ENCODE results near the gene TSGA10IP. TPM values are rescaled to one million over a fixed set of nuclear protein-coding genes. Genes with fewer than 3 reads are reported as not detected.

TSGA10IP gene
- total RNA-seq, 2 experiments from 2014 or later, result not detected

DNA sequence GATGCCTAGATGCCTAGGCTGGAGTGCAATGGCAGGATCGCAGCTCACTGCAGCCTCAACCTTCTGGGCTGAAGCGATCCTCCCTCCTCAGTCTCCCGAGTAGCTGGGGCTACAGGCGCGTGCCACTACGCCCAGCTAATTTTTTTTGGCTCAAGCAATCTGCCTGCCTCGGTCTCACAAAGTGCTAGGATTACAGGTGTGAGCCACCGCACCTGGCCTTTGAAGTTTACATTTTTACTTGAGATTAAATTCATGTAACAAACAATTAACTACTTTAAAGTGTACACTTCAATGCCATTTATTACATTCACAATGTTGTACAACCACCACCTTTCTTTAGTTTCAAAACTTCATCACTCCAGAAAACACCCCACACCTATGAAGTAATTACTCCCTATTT, 41.6 kb upstream of the TSGA10IP start:
- peaks cover 16% of the 10 kb centered on the region for H3K4me1 Mint-ChIP-seq (ENCODE audit: low read depth)
- no peak for DNase-seq
- H3K9me3 Mint-ChIP-seq, result no peaks in the 10 kb centered on the region
- POLR2A ChIA-PET, result interaction anchor here (1.2 kb wide), 1 partner anchor 10 kb away, joined by 4 read pairs; no protein-coding TSS in a partner anchor
- H3K36me3 Mint-ChIP-seq, result peaks cover 4% of the 10 kb centered on the region
- intact Hi-C loops (cut with micrococcal nuclease), result no loop called here
- CTCF ChIA-PET, result interaction anchor here (10.6 kb wide), 1 partner anchor 15 kb away, joined by 192 read pairs; the partner anchor contains the start of genes CCDC85B and FIBP
- no peak overlapping the region for H3K4me3 Mint-ChIP-seq
- H3K27ac Mint-ChIP-seq, result no peak overlapping the region
- H3K27me3 Mint-ChIP-seq, result peaks cover 5% of the 10 kb centered on the region

DNA sequence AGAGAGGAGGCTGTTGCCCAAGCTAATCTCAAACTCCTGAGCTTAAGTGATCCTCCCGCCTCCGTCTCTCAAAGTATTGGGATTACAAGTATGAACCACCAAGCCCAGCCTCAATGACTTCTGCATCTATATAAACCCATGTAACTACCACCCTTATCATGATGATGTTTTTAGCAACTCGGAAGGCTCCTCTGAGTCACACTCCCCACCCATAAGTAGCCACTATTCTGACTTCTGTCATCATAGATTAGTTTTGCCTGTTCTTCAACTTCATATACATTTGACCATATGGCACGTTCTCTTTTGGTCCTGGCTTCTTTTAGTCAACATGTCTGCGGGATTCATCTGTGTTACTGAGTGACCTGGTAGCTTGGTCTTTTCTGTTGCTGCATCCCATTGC, 38.7 kb upstream of the TSGA10IP start:
- ChIA-PET POLR2A (interaction anchor here (0.9 to 1.5 kb wide), 3 partner anchors 13 to 18 kb away, joined by 3 to 5 read pairs (median 3); partner anchors contain the start of genes CCDC85B and FIBP), CTCF (interaction anchor here (1.1 to 2.4 kb wide), 3 partner anchors 18 to 22 kb away, joined by 3 to 8 read pairs (median 5); partner anchors contain the start of gene FIBP)
- H3K27ac Mint-ChIP-seq, result no peak overlapping the region

DNA sequence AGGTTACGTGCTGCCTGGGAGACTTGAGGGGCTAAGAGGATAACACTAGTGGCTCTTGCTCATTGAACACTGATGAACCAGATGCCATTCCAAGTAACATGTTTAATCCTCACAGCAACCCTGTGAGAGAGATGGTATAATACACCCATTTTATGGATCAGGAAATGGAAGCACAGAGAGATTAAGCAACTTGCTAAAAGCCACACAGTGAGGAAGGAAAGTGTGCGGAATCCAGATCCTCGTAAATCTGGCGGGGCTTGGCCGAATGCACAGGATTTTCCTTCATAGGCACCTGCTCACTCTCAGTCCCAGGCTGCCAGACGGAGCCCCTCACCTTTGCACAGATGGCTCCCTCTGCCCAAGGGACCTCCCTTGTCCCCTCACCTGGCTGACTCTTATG, 37.4 kb upstream of the TSGA10IP start:
- H3K36me3 Mint-ChIP-seq, result no peaks in the 10 kb centered on the region
- CTCF ChIA-PET, result interaction anchor here (2.9 kb wide), 1 partner anchor 23 kb away, joined by 19 read pairs; no protein-coding TSS in a partner anchor
- DNase-seq, result no peak
- intact Hi-C loops (cut with micrococcal nuclease), result no loop called here
- no peak overlapping the region for H3K27ac Mint-ChIP-seq
- peaks cover 7% of the 10 kb centered on the region for H3K4me1 Mint-ChIP-seq (ENCODE audit: low read depth)
- H3K27me3 Mint-ChIP-seq, result peaks cover 8% of the 10 kb centered on the region
- POLR2A ChIA-PET, result interaction anchor here (0.7 to 2.0 kb wide), 2 partner anchors 7 to 1959 kb away, joined by 5 read pairs; partner anchors contain the start of gene FOSL1
- no peak overlapping the region for H3K4me3 Mint-ChIP-seq
- H3K9me3 Mint-ChIP-seq, result no peaks in the 10 kb centered on the region

More for the DNA sequence above, 38.7 kb upstream of the TSGA10IP start:
- Mint-ChIP-seq H3K36me3 (no peaks in the 10 kb centered on the region), H3K27me3 (peaks cover 12% of the 10 kb centered on the region), H3K9me3 (no peaks in the 10 kb centered on the region), H3K4me3 (no peak overlapping the region), H3K4me1 (ENCODE audit: low read depth) (peaks cover 14% of the 10 kb centered on the region)
- intact Hi-C loops (cut with micrococcal nuclease), result no loop called here
- no peak for DNase-seq

DNA sequence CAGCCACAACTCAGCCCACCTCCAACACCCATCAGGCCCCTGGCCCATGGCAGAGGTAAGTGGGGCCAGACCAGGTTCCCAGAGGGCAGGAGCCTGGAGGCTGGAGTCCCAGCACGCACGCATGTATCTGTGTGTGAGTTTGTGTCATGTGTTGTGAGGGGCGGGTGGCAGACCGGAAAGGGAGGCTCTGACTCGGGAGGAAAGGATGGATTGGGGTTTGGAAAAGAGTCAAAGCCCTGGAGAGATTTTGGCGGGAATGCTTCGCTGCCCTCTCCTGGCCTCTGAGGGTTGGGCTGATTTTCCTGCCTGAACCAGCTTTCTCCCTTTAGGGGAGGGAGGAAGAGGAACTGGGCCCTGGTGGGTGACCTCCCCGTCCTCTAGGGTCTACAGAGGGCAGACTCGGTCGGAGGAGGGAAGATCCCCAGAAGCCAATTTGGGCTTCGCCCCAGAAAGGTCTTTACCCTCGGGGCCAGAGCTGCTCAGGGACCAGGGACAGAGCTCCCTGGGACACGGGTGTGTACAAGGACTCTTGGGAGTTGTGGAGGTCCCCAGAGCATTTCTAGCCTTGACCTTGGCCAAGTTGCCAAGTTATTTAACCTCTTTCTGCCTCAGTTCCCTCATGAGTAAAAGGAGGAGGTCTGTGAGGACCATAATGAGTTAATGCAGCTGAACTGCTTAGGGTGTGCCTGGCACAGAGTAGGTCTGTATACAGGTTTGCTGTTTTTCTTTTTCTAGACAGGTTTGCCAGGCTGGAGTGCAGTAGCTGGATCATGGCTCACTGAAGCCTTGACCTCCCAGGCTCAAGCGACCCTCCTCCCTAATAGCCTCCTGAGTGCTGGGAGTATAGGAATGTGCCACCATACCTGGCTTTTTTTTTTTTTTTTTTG, 33.4 kb upstream of the TSGA10IP start:
- Mint-ChIP-seq H3K4me3 (no peak overlapping the region), H3K9me3 (no peaks in the 10 kb centered on the region), H3K4me1 (ENCODE audit: low read depth) (peaks cover 19% of the 10 kb centered on the region), H3K27me3 (peaks cover 8% of the 10 kb centered on the region), H3K27ac (no peak overlapping the region), H3K36me3 (peaks cover 2% of the 10 kb centered on the region)
- peak; percentile 28 for DNase-seq
- POLR2A ChIA-PET, result interaction anchor here (0.6 kb wide), 2 partner anchors 40 to 114 kb away, joined by 3 read pairs; partner anchors contain the start of gene CATSPER1
- intact Hi-C loops (cut with micrococcal nuclease), result no loop called here
- CTCF ChIA-PET, result interaction anchor here (1.0 kb wide), 1 partner anchor 27 kb away, joined by 4 read pairs; no protein-coding TSS in a partner anchor

DNA sequence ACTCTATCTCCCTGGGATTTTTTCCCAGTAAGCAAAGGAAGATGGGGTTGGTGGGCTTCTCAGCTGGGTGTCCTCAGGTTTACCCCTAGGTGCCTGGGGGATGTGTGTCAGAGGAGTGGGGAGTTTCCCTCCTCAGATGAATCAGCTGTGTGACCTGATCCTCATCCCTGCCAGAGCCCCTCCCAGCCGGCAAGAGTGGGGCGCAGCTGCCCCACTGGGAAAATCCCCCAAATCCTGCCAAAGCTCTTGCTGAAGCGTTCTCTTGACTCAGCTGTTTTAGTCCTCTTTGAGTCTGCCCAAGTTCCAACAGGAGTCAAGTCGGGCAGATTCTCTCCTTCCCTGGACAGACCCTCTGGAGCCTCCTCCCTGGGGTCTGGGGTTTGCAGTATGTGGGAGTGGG, 32.4 kb upstream of the TSGA10IP start:
- no peak overlapping the region for H3K27ac Mint-ChIP-seq
- ChIA-PET POLR2A (interaction anchor here (0.9 kb wide), 1 partner anchor 49 kb away, joined by 3 read pairs; the partner anchor contains the start of gene SART1), CTCF (interaction anchor here (0.8 kb wide), 1 partner anchor 11 kb away, joined by 3 read pairs; no protein-coding TSS in a partner anchor)
- H3K4me3 Mint-ChIP-seq, result no peak overlapping the region
- H3K27me3 Mint-ChIP-seq, result peaks cover 7% of the 10 kb centered on the region
- DNase-seq, result peak; percentile 28
- H3K4me1 Mint-ChIP-seq (ENCODE audit: low read depth), result peaks cover 23% of the 10 kb centered on the region
- intact Hi-C loops (cut with micrococcal nuclease), result no loop called here
- no peaks in the 10 kb centered on the region for H3K9me3 Mint-ChIP-seq
- peaks cover 5% of the 10 kb centered on the region for H3K36me3 Mint-ChIP-seq

DNA sequence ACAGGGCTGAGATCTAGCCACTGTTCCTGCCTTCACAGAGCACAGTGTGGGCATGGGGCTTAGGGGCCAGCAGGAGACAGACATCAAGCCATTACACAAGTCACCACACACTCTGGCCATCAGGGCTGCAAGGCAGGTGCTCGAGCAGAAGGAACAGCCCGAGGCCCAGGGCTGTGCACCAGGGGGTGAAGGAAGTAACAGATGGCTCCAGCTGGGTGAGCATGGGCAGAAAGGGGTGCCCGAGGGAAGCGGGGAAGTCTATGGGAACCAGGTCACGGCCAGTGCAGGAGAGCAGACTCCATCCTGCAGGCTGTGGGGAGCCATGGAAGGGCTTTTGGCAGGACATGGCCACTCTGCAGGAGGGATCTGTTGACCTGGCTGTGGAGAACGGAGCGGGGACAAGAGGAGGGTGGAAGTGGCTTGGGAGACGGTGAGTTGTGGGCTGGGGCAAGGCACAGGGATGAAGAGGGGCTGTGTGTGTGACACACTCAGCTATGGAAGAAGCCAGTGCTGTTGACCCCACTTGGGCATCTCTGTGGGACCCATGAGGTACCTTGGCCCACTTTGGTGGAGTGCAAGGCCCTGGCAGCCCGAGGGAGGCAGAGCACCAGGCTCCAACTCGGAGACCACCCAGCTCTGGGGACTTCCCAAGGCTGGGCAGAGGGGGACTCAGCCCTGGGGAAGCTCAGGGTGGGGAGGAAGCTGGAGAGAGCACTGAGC, 30.0 kb upstream of the TSGA10IP start:
- Mint-ChIP-seq H3K9me3 (no peaks in the 10 kb centered on the region), H3K27ac (no peak overlapping the region), H3K4me3 (no peak overlapping the region), H3K4me1 (ENCODE audit: low read depth) (peaks cover 20% of the 10 kb centered on the region), H3K27me3 (no peaks in the 10 kb centered on the region), H3K36me3 (peaks cover 7% of the 10 kb centered on the region)
- intact Hi-C loops (cut with micrococcal nuclease), result loop anchor here (5.0 kb wide), 1 partner anchor 203 kb away; the partner anchor contains the start of gene KAT5
- ChIA-PET CTCF (interaction anchor here (1.3 to 1.5 kb wide), 2 partner anchors 30 to 31 kb away, joined by 3 read pairs; no protein-coding TSS in a partner anchor), POLR2A (interaction anchor here (0.7 kb wide), 1 partner anchor 13 kb away, joined by 3 read pairs; no protein-coding TSS in a partner anchor)
- DNase-seq, result no peak

DNA sequence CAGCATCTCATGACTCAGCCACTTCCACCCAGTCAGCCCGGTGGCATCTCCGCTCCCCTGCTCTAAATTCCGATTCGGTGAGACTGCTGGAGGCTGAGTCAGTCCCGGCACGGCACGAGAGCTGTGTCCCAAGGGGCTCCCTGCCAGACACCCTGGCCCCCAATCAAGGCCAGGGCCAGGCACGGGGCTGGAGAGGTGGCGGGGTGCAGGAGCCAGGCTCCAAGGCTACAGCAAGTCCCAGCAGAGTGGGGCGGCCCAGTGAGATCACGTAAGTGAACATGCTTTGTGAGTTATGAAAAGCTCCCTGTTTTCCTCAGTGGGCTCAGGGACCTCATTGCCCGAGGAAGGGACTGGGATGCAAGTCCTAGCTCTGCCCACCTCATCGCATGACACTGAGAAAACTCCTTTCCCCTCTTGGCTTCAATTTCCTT, 29.4 kb upstream of the TSGA10IP start:
- Mint-ChIP-seq H3K4me3 (no peak overlapping the region), H3K36me3 (peaks cover 7% of the 10 kb centered on the region), H3K4me1 (ENCODE audit: low read depth) (peaks cover 25% of the 10 kb centered on the region), H3K9me3 (no peaks in the 10 kb centered on the region), H3K27ac (no peak overlapping the region), H3K27me3 (no peaks in the 10 kb centered on the region)
- no peak for DNase-seq
- ChIA-PET CTCF (interaction anchor here (0.6 to 1.5 kb wide), 3 partner anchors 30 to 56 kb away, joined by 3 read pairs; partner anchors contain the start of gene MUS81), POLR2A (interaction anchor here (0.7 kb wide), 1 partner anchor 14 kb away, joined by 3 read pairs; no protein-coding TSS in a partner anchor)
- intact Hi-C loops (cut with micrococcal nuclease), result loop anchor here (5.0 kb wide), 1 partner anchor 204 kb away; the partner anchor contains the start of gene KAT5

DNA sequence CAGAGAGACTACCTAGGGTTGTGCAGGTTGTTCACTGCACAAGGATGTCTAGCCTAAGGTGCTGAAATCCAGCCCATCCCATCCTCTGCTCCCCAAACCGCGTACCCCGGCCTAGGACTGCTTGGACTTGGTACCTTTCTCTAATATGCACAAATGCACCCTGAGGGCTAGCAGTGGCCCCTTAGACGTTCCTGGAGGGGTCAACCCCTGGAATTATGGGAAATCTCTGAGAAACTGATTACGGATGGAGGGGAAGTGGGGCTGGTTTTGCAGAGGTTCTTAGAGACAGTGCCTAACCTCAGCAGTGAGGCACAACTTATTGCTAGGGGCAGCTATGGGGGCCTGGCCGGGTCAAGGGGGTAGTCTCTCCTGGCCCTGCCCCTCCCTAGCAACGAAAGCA, 28.9 kb upstream of the TSGA10IP start:
- POLR2A ChIA-PET, result no interaction called here

DNA sequence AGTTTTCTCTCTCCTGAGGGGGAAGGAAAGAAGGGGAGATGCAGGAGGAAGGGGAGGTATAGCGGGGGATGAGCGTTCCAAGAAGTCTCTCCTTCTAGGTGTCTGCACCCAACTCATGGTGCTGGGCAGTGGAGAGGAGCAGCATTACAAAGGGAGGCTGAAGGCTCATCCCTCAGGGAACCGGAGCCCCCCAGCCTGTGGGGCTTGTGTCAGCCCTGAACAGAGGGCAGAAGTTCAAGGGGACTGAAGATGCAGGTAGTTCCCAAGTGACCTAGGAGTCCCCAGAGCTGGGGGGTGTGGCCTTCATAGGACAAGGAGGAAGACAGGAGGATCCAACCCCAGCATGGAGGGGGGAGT, 28.2 kb upstream of the TSGA10IP start:
- Mint-ChIP-seq H3K36me3 (peaks cover 8% of the 10 kb centered on the region), H3K27me3 (no peaks in the 10 kb centered on the region), H3K9me3 (no peaks in the 10 kb centered on the region), H3K4me1 (ENCODE audit: low read depth) (peaks cover 27% of the 10 kb centered on the region), H3K27ac (peak overlapping the region; percentile 28), H3K4me3 (peak overlapping the region; percentile 55)
- ChIA-PET CTCF (no interaction called here), POLR2A (interaction anchor here (0.7 to 2.1 kb wide), 4 partner anchors 16 to 57 kb away, joined by 3 to 19 read pairs (median 10); partner anchors contain the start of genes CCDC85B, FOSL1 and MUS81)
- intact Hi-C loops (cut with micrococcal nuclease), result loop anchor here (5.0 kb wide), 1 partner anchor 205 kb away; the partner anchor contains the start of gene KAT5
- no peak for DNase-seq

More for the DNA sequence above, 28.9 kb upstream of the TSGA10IP start:
- H3K27ac Mint-ChIP-seq, result peak overlapping the region; percentile 45
- CTCF ChIA-PET, result interaction anchor here (0.6 to 1.5 kb wide), 3 partner anchors 31 to 56 kb away, joined by 3 read pairs; partner anchors contain the start of gene MUS81
- peak overlapping the region; percentile 55 for H3K4me3 Mint-ChIP-seq
- DNase-seq, result no peak
- H3K9me3 Mint-ChIP-seq, result no peaks in the 10 kb centered on the region
- H3K36me3 Mint-ChIP-seq, result peaks cover 7% of the 10 kb centered on the region
- no peaks in the 10 kb centered on the region for H3K27me3 Mint-ChIP-seq
- intact Hi-C loops (cut with micrococcal nuclease), result loop anchor here (5.0 kb wide), 1 partner anchor 204 kb away; the partner anchor contains the start of gene KAT5
- peaks cover 26% of the 10 kb centered on the region for H3K4me1 Mint-ChIP-seq (ENCODE audit: low read depth)

DNA sequence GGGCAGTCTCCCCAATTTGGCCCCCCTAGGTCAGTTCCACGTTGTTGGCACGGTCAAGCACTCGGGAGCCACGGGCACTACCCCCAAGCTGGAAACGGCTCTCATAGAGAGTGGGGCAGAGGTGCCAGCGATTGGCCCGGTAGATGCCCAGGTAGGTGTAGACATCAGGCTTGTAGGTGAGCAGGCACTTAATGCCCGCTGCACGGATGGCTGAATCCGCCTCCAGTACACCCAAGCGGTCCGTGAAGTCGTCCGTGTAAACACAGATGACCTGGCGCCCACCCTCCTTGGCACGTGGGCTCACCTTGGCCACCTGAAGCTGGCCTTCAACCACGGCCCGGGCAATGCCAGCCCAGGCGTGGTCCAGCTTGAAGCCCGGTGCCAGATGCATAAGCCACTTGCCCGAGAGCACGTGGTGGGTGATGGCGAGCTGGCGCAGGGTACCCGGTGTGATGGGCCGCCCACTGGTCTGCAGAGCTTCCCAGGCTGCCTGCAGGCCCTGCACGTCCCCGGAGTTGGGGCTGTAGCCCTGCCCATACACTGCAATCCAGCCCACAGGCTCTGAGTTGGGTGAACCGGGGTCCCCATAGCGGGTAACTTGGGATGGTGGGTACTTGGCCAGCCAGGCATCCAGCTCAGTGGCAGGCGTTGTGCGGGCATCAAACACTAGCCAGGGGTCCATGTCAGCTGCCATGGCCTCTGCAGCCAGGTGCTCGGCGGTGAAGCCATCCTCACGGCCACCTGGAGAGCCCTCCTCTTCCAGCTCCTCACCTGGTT, 27.7 kb upstream of the TSGA10IP start:
- Mint-ChIP-seq H3K9me3 (no peaks in the 10 kb centered on the region), H3K36me3 (peaks cover 13% of the 10 kb centered on the region), H3K4me1 (ENCODE audit: low read depth) (peaks cover 30% of the 10 kb centered on the region), H3K4me3 (peak overlapping the region; percentile 83), H3K27me3 (no peaks in the 10 kb centered on the region), H3K27ac (peak overlapping the region; percentile 84)
- POLR2A ChIA-PET, result interaction anchor here (0.6 to 2.1 kb wide), 8 partner anchors 16 to 255 kb away, joined by 3 to 19 read pairs (median 3); partner anchors contain the start of genes CCDC85B, FOSL1, KAT5 and MUS81
- intact Hi-C loops (cut with micrococcal nuclease), result loop anchor here (5.0 kb wide), 1 partner anchor 205 kb away; the partner anchor contains the start of gene KAT5
- no peak for DNase-seq
- CTCF ChIA-PET, result interaction anchor here (0.7 to 1.7 kb wide), 6 partner anchors 17 to 70 kb away, joined by 3 to 6 read pairs (median 4); partner anchors contain the start of genes CCDC85B, FOSL1 and MUS81

Data from activated CD4-positive, alpha-beta memory T cell treated with anti-CD3 and anti-CD28 coated beads for 36 hours (primary cell).